ENCODE data around the gene RYR3.

The RYR3 gene

DNA sequence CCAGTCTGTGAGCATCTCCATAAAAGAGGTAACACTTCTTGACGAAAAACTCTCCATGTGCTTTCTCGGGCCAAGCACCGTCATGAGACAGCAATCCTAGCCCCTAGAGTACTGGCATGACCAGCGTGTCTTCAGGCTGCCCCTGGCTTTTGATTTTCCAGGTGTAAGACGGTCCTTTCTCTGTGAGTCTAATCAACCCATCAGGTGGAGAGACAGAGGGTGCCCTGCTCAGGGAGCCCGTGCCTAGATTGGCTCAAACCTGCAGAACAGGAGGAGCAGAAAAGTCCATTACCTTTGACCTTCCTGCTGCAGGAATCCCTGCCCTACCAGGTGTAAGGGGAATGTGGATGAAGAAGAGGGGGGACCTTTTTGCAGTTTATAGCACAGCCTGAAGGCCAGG lies 548.1 kb downstream of the RYR3 start:
- Histone ChIP-seq H3K27me3 (ENCODE audit: insufficient read depth, low read length, poor library complexity, severe bottlenecking) (no peaks in the 10 kb centered on the region), H3K4me1 (ENCODE audit: insufficient read depth, low read length, poor library complexity, severe bottlenecking) (no peaks in the 10 kb centered on the region), H3K4me2 (ENCODE audit: low read depth, low read length, poor library complexity, severe bottlenecking) (no peak overlapping the region), H3F3A (ENCODE audit: low read depth) (no peaks in the 10 kb centered on the region), H3K36me3 (ENCODE audit: insufficient read depth, low read length) (no peaks in the 10 kb centered on the region), H3K79me2 (ENCODE audit: insufficient read depth, low read length) (no peaks in the 10 kb centered on the region), H3K9me3 (ENCODE audit: insufficient read depth, low read depth, low read length) (no peaks in the 10 kb centered on the region), H3K9ac (ENCODE audit: low read depth, low read length, poor library complexity, severe bottlenecking) (no peak overlapping the region), H2AFZ (ENCODE audit: low read length) (no peak overlapping the region), H4K20me1 (ENCODE audit: insufficient read depth, low read length, poor library complexity, severe bottlenecking) (no peaks in the 10 kb centered on the region), H3K9me2 (replicated peaks; ENCODE audit: low read depth, low read length) (no peaks in the 10 kb centered on the region), H3K4me3 (ENCODE audit: low read length, poor library complexity, severe bottlenecking) (no peak overlapping the region)
- TF ChIP-seq, protein P1, sequence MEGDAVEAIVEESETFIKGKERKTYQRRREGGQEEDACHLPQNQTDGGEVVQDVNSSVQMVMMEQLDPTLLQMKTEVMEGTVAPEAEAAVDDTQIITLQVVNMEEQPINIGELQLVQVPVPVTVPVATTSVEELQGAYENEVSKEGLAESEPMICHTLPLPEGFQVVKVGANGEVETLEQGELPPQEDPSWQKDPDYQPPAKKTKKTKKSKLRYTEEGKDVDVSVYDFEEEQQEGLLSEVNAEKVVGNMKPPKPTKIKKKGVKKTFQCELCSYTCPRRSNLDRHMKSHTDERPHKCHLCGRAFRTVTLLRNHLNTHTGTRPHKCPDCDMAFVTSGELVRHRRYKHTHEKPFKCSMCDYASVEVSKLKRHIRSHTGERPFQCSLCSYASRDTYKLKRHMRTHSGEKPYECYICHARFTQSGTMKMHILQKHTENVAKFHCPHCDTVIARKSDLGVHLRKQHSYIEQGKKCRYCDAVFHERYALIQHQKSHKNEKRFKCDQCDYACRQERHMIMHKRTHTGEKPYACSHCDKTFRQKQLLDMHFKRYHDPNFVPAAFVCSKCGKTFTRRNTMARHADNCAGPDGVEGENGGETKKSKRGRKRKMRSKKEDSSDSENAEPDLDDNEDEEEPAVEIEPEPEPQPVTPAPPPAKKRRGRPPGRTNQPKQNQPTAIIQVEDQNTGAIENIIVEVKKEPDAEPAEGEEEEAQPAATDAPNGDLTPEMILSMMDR (conservative IDR thresholded peaks at IDR 0.05; ENCODE audit: low read length) = no peak

DNA sequence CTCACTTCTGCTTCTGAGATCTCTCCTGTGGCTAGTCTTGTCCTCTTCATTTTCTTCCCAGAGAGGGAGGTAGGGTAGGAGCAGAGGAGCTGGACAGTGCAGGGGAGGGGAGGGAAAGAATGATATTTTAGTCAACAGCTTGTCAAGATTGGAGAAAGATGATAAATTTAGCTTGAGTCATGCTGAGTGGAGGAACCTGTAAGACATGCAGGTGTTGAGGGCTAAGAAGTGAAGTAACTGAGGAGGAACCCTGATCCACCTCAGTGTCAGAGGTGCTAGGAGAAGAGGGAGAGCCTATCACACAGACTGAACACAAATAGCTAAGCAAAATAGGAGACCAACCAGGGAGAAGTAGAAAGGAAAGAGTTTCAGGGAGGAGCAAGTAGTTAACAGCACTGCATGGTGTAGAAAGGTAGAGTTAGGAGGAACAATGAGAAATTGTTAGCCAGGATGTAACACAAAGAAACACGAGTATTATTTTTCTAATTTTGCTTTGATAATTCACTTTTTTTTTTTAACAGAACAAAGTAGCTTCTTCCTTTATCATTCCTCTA lies 549.3 kb downstream of the RYR3 start:
- Histone ChIP-seq H3K9me2 (replicated peaks; ENCODE audit: low read depth, low read length) (no peaks in the 10 kb centered on the region), H3F3A (ENCODE audit: low read depth) (no peaks in the 10 kb centered on the region), H3K4me3 (ENCODE audit: low read length, poor library complexity, severe bottlenecking) (no peak overlapping the region), H3K9ac (ENCODE audit: low read depth, low read length, poor library complexity, severe bottlenecking) (no peak overlapping the region), H2AFZ (ENCODE audit: low read length) (no peak overlapping the region), H3K36me3 (ENCODE audit: insufficient read depth, low read length) (no peaks in the 10 kb centered on the region), H3K4me1 (ENCODE audit: insufficient read depth, low read length, poor library complexity, severe bottlenecking) (no peaks in the 10 kb centered on the region), H3K4me2 (ENCODE audit: low read depth, low read length, poor library complexity, severe bottlenecking) (no peak overlapping the region), H4K20me1 (ENCODE audit: insufficient read depth, low read length, poor library complexity, severe bottlenecking) (no peaks in the 10 kb centered on the region), H3K79me2 (ENCODE audit: insufficient read depth, low read length) (no peaks in the 10 kb centered on the region), H3K9me3 (ENCODE audit: insufficient read depth, low read depth, low read length) (no peaks in the 10 kb centered on the region), H3K27me3 (ENCODE audit: insufficient read depth, low read length, poor library complexity, severe bottlenecking) (no peaks in the 10 kb centered on the region)
- TF ChIP-seq EZH2phosphoT487 (IDR thresholded peaks at IDR 0.05; ENCODE audit: borderline replicate concordance) = no peak
- TF ChIP-seq, protein P1 (conservative IDR thresholded peaks at IDR 0.05; ENCODE audit: low read length) = no peak

DNA sequence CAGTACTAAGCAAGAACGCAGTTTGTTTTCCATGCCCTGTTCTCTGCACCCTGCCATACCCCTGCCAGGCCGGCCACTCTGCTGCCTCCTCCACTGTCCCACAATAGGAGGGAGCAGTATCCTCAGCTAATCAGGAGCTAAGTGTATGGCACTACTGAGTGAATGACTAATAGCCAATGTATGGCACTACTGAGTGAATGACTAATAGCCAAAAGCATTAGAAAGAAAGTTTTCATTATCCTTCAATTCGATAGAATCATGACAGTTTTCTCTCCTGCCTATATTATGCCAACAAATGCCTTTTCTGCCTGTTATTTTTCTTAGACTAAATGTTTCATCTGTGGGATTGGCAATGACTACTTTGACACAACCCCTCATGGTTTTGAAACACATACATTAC lies 550.0 kb downstream of the RYR3 start:
- no peak overlapping the region for H3K9ac ChIP-seq (ENCODE audit: low read depth, low read length, poor library complexity, severe bottlenecking)
- no peaks in the 10 kb centered on the region for H3K27me3 ChIP-seq (ENCODE audit: insufficient read depth, low read length, poor library complexity, severe bottlenecking)
- no peaks in the 10 kb centered on the region for H3F3A ChIP-seq (ENCODE audit: low read depth)
- TF ChIP-seq, protein P1 (conservative IDR thresholded peaks at IDR 0.05; ENCODE audit: low read length) = no peak
- no peak for TF ChIP-seq EZH2phosphoT487 (IDR thresholded peaks at IDR 0.05; ENCODE audit: borderline replicate concordance)
- H3K36me3 ChIP-seq (ENCODE audit: insufficient read depth, low read length) = peaks cover 2% of the 10 kb centered on the region; the same call in 1 of the 2 replicates
- no peak overlapping the region for H3K4me3 ChIP-seq (ENCODE audit: low read length, poor library complexity, severe bottlenecking)
- H3K9me2 ChIP-seq (replicated peaks; ENCODE audit: low read depth, low read length) = no peaks in the 10 kb centered on the region
- H3K9me3 ChIP-seq (ENCODE audit: insufficient read depth, low read depth, low read length) = no peaks in the 10 kb centered on the region
- H3K4me1 ChIP-seq (ENCODE audit: insufficient read depth, low read length, poor library complexity, severe bottlenecking) = no peaks in the 10 kb centered on the region
- H2AFZ ChIP-seq (ENCODE audit: low read length) = no peak overlapping the region
- no peak overlapping the region for H3K4me2 ChIP-seq (ENCODE audit: low read depth, low read length, poor library complexity, severe bottlenecking)
- no peaks in the 10 kb centered on the region for H4K20me1 ChIP-seq (ENCODE audit: insufficient read depth, low read length, poor library complexity, severe bottlenecking)
- no peaks in the 10 kb centered on the region for H3K79me2 ChIP-seq (ENCODE audit: insufficient read depth, low read length)
